Hepatocyte (in vitro differentiated cells): ENCODE results near the gene STX11. TPM values are rescaled to one million over a fixed set of nuclear protein-coding genes. Genes with fewer than 3 reads are reported as not detected.

ENCODE experiments used
- DNase-seq: peaks from one replicate; pipeline ENCODE4 v3.0.0-alpha.2; 2016; ENCODE audit warnings: low spot score
- H2AFZ ChIP-seq: fragments of 200-600 bp; sonication (generic); 2 replicates; pipeline ENCODE4 v1.6.0; 2016; ENCODE audit warnings: antibody characterized with exemption, mild to moderate bottlenecking
- H3K27ac ChIP-seq: fragments of 200-600 bp; sonication (generic); 2 replicates; pipeline ENCODE4 v1.5.1; 2016; ENCODE audit warnings: mild to moderate bottlenecking
- H3K27me3 ChIP-seq: fragments of 200-600 bp; sonication (generic); 2 replicates; pipeline ENCODE4 v1.6.1; 2016
- H3K36me3 ChIP-seq: fragments of 200-600 bp; sonication (generic); replicated peaks from 2 replicates; pipeline ENCODE4 v1.5.1; 2016; ENCODE audit warnings: low read depth; ENCODE audit not compliant: insufficient read depth
- H3K4me1 ChIP-seq: fragments of 200-600 bp; sonication (generic); 2 replicates; pipeline ENCODE4 v1.5.1; 2016; ENCODE audit warnings: mild to moderate bottlenecking, moderate library complexity; ENCODE audit not compliant: insufficient read depth
- H3K4me2 ChIP-seq: fragments of 200-600 bp; sonication (generic); 2 replicates; pipeline ENCODE4 v1.6.0; 2016
- H3K4me3 ChIP-seq: fragments of 200-600 bp; sonication (generic); 2 replicates; pipeline ENCODE4 v1.5.1; 2016; ENCODE audit warnings: mild to moderate bottlenecking
- H3K79me2 ChIP-seq: fragments of 200-600 bp; sonication (generic); 2 replicates; pipeline ENCODE4 v1.6.0; 2017; ENCODE audit warnings: mild to moderate bottlenecking
- H3K9me2 ChIP-seq: fragments of 200-600 bp; sonication (generic); replicated peaks from 2 replicates; pipeline ENCODE4 v1.6.0; 2017; ENCODE audit warnings: mild to moderate bottlenecking; ENCODE audit not compliant: insufficient read depth
- H3K9me3 ChIP-seq: fragments of 200-600 bp; sonication (generic); 2 replicates; pipeline ENCODE4 v1.5.1; 2016; ENCODE audit warnings: low read depth, mild to moderate bottlenecking
- H4K20me1 ChIP-seq: fragments of 200-600 bp; sonication (generic); 2 replicates; pipeline ENCODE4 v1.6.0; 2016; ENCODE audit warnings: mild to moderate bottlenecking; ENCODE audit not compliant: insufficient read depth, poor library complexity, severe bottlenecking
- EZH2 ChIP-seq: fragments of 200-600 bp; sonication (generic); IDR thresholded peaks from 2 replicates; pipeline ENCODE4 v1.6.1; 2016; ENCODE audit warnings: antibody characterized with exemption, mild to moderate bottlenecking, borderline replicate concordance
- EZH2phosphoT487 ChIP-seq: fragments of 200-600 bp; sonication (generic); IDR thresholded peaks from one replicate; pipeline ENCODE4 v1.6.1; 2018; ENCODE audit warnings: antibody characterized with exemption, mild to moderate bottlenecking, low read depth, moderate library complexity; ENCODE audit not compliant: unreplicated experiment, severe bottlenecking
- WGBS: methylation state at CpG from one replicate; pipeline ENCODE4 v1.1.6; 2016; ENCODE audit warnings: low lambda C conversion rate; ENCODE audit errors: missing lambda C conversion rate; 5-methylcytosine and 5-hydroxymethylcytosine counted together
- polyA plus RNA-seq: library from polyadenylated mRNA; unstranded; fragments of >200 nt; fragmentation: Nextera tagmentation; extraction: Ambion mirVana; gene quantifications from 2 replicates; pipeline ENCODE4 v1.2.1, GENCODE V29; 2016
- total RNA-seq: library from RNA; depleted of rRNA; stranded (reverse); fragments of >200 nt; gene quantifications from 2 replicates; pipeline ENCODE4 v1.2.3, GENCODE V29; 2014
- TF ChIP-seq, protein P1 (sequence below): fragments of 200-600 bp; sonication (generic); IDR thresholded peaks from 2 replicates; pipeline ENCODE4 v1.5.1; 2016; ENCODE audit warnings: antibody characterized with exemption, mild to moderate bottlenecking; ENCODE audit not compliant: poor library complexity

Gene STX11
- total and polyA plus RNA-seq, 2 experiments from 2014 or later: 0.27 to 0.48 TPM

DNA sequence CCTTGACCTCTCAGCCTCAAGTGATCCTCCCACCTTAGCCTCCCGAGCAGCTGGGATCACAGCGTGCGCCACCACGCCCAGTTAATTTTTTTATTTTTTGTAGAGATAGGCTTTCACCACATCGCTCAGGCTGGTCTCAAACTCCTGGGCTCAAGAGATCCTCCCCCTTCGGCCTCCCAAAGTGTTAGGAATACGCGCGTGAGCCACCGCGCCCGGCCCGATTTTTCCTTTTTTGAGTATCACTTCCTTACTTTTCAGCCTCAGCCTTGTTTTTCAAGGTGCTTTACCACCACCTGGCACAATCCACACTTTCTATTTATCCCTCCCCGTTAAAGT, 791 bp upstream of the STX11 start:
- no peaks in the 10 kb centered on the region for H4K20me1 ChIP-seq
- peak overlapping the region; percentile 97 for H2AFZ ChIP-seq
- no peaks in the 10 kb centered on the region for H3K36me3 ChIP-seq
- H3K4me2 ChIP-seq: peak overlapping the region; percentile 100
- no peak for DNase-seq
- peaks cover 14% of the 10 kb centered on the region for H3K4me1 ChIP-seq
- 59% methylated on average over 14 of the region's 14 CpGs for WGBS
- no peaks in the 10 kb centered on the region for H3K9me2 ChIP-seq
- H3K27me3 ChIP-seq: peaks cover 50% of the 10 kb centered on the region
- TF ChIP-seq EZH2: no peak
- TF ChIP-seq, protein P1, sequence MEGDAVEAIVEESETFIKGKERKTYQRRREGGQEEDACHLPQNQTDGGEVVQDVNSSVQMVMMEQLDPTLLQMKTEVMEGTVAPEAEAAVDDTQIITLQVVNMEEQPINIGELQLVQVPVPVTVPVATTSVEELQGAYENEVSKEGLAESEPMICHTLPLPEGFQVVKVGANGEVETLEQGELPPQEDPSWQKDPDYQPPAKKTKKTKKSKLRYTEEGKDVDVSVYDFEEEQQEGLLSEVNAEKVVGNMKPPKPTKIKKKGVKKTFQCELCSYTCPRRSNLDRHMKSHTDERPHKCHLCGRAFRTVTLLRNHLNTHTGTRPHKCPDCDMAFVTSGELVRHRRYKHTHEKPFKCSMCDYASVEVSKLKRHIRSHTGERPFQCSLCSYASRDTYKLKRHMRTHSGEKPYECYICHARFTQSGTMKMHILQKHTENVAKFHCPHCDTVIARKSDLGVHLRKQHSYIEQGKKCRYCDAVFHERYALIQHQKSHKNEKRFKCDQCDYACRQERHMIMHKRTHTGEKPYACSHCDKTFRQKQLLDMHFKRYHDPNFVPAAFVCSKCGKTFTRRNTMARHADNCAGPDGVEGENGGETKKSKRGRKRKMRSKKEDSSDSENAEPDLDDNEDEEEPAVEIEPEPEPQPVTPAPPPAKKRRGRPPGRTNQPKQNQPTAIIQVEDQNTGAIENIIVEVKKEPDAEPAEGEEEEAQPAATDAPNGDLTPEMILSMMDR: no peak
- no peak for TF ChIP-seq EZH2phosphoT487
- no peak overlapping the region for H3K27ac ChIP-seq
- no peak overlapping the region for H3K4me3 ChIP-seq
- no peaks in the 10 kb centered on the region for H3K79me2 ChIP-seq
- no peaks in the 10 kb centered on the region for H3K9me3 ChIP-seq

DNA sequence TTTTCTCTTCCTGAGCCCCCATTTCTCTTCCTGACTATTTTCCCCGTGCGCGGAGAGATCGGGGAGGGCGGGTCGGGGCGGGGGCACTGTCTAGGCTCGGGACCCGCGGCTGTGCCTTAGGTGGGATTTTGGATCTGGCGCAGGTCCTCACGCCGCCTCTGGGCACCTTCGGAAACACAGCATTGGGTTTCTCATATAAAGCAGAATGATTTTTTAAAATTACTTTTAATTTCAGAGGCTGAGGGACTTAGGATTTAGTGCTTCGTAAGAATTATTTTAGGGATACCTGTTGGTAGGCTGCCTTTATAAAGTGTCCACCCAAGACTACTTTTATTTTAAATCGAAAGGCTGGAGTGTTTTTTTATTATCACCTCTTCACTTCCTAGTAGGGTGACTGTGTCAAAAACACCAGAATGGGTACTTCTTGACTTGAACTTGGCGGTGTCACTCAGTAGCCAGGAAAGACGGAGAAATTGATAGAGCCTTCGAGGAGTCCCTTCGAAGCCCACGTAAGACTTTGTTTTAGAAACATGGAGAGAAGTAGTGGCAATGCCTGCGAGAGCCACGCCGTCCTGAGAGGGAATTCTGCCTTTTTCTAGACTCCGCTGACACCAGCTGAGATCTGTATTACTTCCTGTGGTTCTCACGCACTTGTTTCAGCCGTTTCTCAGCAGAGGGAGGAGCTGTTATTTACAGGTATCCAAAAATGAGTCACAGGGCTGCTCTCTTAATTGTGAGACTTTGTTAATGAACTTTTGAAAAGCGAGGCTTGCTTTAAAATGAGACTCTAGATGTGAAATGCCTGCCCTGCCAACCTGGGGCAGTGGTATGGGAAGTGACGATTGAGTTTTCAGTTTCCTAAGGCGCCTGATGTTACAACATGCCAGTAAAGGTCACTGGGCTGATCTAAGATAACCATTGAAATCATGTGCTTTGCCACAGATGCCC, 667 bp downstream of the STX11 start:
- WGBS: 10% methylated on average over 30 of the region's 30 CpGs
- Histone ChIP-seq H3K9me3 (no peaks in the 10 kb centered on the region), H3K4me1 (peaks cover 14% of the 10 kb centered on the region), H3K27me3 (peaks cover 50% of the 10 kb centered on the region), H3K4me2 (peak overlapping the region; percentile 100), H3K4me3 (peak overlapping the region; percentile 88), H3K79me2 (no peaks in the 10 kb centered on the region), H3K27ac (no peak overlapping the region), H2AFZ (peak overlapping the region; percentile 97), H3K9me2 (no peaks in the 10 kb centered on the region), H4K20me1 (no peaks in the 10 kb centered on the region), H3K36me3 (no peaks in the 10 kb centered on the region)
- DNase-seq: peak; percentile 29
- TF ChIP-seq, protein P1: peak; percentile 30
- no peak for TF ChIP-seq EZH2phosphoT487

DNA sequence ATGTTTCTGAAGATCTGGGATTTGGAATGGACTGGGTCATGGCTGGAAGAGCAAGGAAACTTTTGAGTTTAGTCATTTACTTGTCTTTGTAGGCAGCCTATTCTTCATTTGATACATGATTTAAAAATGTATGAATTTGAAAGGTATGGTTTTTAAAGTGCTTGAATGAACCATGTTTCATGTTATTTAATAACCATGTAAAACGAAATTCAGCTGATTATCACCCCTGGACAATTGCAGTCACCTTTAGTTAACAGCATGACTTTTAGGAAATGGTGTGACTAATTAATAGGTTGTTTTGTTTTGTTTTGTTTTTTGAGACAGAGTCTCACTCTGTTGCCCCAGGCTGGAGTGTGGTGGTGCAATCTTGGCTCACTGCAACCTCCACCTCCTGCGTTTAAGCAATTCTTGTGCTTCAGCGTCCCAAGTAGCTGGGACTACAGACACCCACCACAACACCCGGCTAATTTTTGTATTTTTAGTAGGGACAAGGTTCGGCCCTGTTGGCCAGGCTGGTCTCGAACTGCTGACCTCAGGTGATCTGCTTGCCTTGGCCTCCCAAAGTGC, 2.1 kb downstream of the STX11 start:
- Histone ChIP-seq H3K9me2 (no peaks in the 10 kb centered on the region), H3K9me3 (no peaks in the 10 kb centered on the region), H3K4me3 (no peak overlapping the region), H3K4me2 (no peak overlapping the region), H2AFZ (no peak overlapping the region), H3K27ac (no peak overlapping the region), H4K20me1 (no peaks in the 10 kb centered on the region), H3K36me3 (no peaks in the 10 kb centered on the region), H3K4me1 (peaks cover 14% of the 10 kb centered on the region), H3K79me2 (no peaks in the 10 kb centered on the region), H3K27me3 (peaks cover 49% of the 10 kb centered on the region)
- no peak for DNase-seq
- 88% methylated on average over 6 of the region's 6 CpGs for WGBS
- no peak for TF ChIP-seq EZH2phosphoT487
- no peak for TF ChIP-seq EZH2
- TF ChIP-seq, protein P1: no peak
